Upper lobe of right lung (tissue), 1 donor: Measurements from ENCODE around the gene FMO4. TPM values are rescaled to one million over a fixed set of nuclear protein-coding genes. Genes with fewer than 3 reads are reported as not detected.

Source experiments
- ATAC-seq: fragments of 200-7000 bp; cut with Tn5 transposase; one replicate; pipeline ENCODE4 v1.9.1; 2020; ENCODE audit warnings: mild to moderate bottlenecking, moderate library complexity
- DNase-seq: peaks from one replicate; pipeline ENCODE4 v3.0.0-alpha.2; 2020
- H3K27ac ChIP-seq: fragments of 200-600 bp; one replicate; pipeline ENCODE4 v1.8.0; 2022
- H3K27me3 ChIP-seq: fragments of 200-600 bp; one replicate; pipeline ENCODE4 v1.8.0; 2022; ENCODE audit warnings: mild to moderate bottlenecking
- H3K36me3 ChIP-seq: fragments of 200-600 bp; one replicate; pipeline ENCODE4 v1.8.0; 2022
- H3K4me1 ChIP-seq: fragments of 200-600 bp; one replicate; pipeline ENCODE4 v1.8.0; 2022
- H3K4me3 ChIP-seq: fragments of 200-600 bp; one replicate; pipeline ENCODE4 v1.8.0; 2022; ENCODE audit warnings: mild to moderate bottlenecking
- H3K9me3 ChIP-seq: fragments of 200-600 bp; one replicate; pipeline ENCODE4 v1.8.0; 2022
- intact Hi-C: fragments of 100-400 bp; cut with DNase I; formaldehyde crosslinking; loops from one replicate; pipeline ENCODE4 v1.11.0; 2022
- long read RNA-seq: library from polyadenylated mRNA; unstranded; transcript quantifications from one replicate; pipeline ENCODE4 v2.0.0, GENCODE V29; 2021
- total RNA-seq: library from RNA; stranded (reverse); fragmentation: NEBNext Ultra II Directional; extraction: Animal tissue kit (Norgen Biotek cat#: 25700); gene quantifications from one replicate; pipeline ENCODE4 v1.2.1, GENCODE V29; 2021
- TF ChIP-seq, protein P1 (sequence below): fragments of 200-600 bp; IDR thresholded peaks from one replicate; pipeline ENCODE4 v1.8.0; 2022; ENCODE audit warnings: antibody characterized with exemption
- donor health status: DM: no; HTN: yes; CAD: no; lungs with severe emphysema.

The FMO4 gene
- 4.3 TPM for total RNA-seq
- long read RNA-seq, partial matches to known transcripts, result 0 of 6 reads
- long read RNA-seq, other reads (novel, unspliced or antisense), result 4 of 6 reads

GRCh38 chr1:171313835-171314320, at the start of gene FMO4:
TSS of gene FMO4 (plus strand) at chr1:171314183. CDS start at chr1:171319826, 5,643 bp downstream.
- H3K4me1 ChIP-seq, result peaks cover 3% of the 10 kb centered on the region
- intact Hi-C loops, result no loop called here
- peak within 1 kb of the TSS; percentile 45 for H3K4me3 ChIP-seq
- H3K27ac ChIP-seq, result peak within 1 kb of the TSS; percentile 70
- peak; percentile 69 for DNase-seq
- peak; percentile 100 for ATAC-seq
- TF ChIP-seq, protein P1, sequence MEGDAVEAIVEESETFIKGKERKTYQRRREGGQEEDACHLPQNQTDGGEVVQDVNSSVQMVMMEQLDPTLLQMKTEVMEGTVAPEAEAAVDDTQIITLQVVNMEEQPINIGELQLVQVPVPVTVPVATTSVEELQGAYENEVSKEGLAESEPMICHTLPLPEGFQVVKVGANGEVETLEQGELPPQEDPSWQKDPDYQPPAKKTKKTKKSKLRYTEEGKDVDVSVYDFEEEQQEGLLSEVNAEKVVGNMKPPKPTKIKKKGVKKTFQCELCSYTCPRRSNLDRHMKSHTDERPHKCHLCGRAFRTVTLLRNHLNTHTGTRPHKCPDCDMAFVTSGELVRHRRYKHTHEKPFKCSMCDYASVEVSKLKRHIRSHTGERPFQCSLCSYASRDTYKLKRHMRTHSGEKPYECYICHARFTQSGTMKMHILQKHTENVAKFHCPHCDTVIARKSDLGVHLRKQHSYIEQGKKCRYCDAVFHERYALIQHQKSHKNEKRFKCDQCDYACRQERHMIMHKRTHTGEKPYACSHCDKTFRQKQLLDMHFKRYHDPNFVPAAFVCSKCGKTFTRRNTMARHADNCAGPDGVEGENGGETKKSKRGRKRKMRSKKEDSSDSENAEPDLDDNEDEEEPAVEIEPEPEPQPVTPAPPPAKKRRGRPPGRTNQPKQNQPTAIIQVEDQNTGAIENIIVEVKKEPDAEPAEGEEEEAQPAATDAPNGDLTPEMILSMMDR, result peak; percentile 86
- H3K27me3 ChIP-seq, result no peaks in the 10 kb centered on the region
- no peaks in the 10 kb centered on the region for H3K36me3 ChIP-seq
- no peaks in the 10 kb centered on the region for H3K9me3 ChIP-seq

- H3K4me1 ChIP-seq, result no peaks in the 10 kb centered on the region
- H3K4me3 ChIP-seq, result no peak overlapping the region
- DNase-seq, result no peak
- H3K9me3 ChIP-seq, result no peaks in the 10 kb centered on the region
- no peaks in the 10 kb centered on the region for H3K36me3 ChIP-seq
- H3K27ac ChIP-seq, result no peak overlapping the region
- TF ChIP-seq, protein P1, result no peak
- no peak for ATAC-seq
- intact Hi-C loops, result no loop called here
- no peaks in the 10 kb centered on the region for H3K27me3 ChIP-seq
These were observed 48.3 kb upstream of the FMO4 start for GRCh38 chr1:171265686-171266085.

GRCh38 chr1:171266930-171267329, 47.1 kb upstream of the FMO4 start:
- no peak for DNase-seq
- H3K36me3 ChIP-seq, result no peaks in the 10 kb centered on the region
- intact Hi-C loops, result no loop called here
- no peak overlapping the region for H3K4me3 ChIP-seq
- H3K27me3 ChIP-seq, result no peaks in the 10 kb centered on the region
- no peaks in the 10 kb centered on the region for H3K9me3 ChIP-seq
- TF ChIP-seq, protein P1, result no peak
- no peaks in the 10 kb centered on the region for H3K4me1 ChIP-seq
- no peak for ATAC-seq
- no peak overlapping the region for H3K27ac ChIP-seq

- no peak overlapping the region for H3K27ac ChIP-seq
- H3K9me3 ChIP-seq, result no peaks in the 10 kb centered on the region
- H3K4me1 ChIP-seq, result no peaks in the 10 kb centered on the region
- no peaks in the 10 kb centered on the region for H3K27me3 ChIP-seq
- ATAC-seq, result no peak
- intact Hi-C loops, result no loop called here
- DNase-seq, result no peak
- H3K36me3 ChIP-seq, result no peaks in the 10 kb centered on the region
- TF ChIP-seq, protein P1, result no peak
- H3K4me3 ChIP-seq, result no peak overlapping the region
These were observed 46.6 kb upstream of the FMO4 start for GRCh38 chr1:171267391-171267790.

DNA sequence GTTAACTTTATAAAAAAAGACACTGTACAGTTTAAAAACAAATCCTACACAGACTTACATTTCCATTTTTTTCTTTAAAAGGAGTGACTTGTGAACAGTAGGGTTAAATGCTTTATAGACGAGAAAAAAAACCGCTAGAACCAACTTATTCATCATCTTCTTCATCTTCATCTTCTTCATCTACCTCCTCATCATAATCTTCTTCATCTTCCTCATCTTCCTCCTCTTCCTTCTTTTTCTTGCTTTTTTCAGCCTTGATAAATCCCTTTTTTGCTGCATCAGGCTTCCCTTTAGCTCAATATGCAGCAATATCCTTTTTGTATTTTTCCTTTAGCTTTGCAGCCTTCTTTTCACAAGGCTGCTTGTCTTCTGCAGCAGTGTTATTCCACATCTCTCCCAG, 43.2 kb upstream of the FMO4 start:
- Histone ChIP-seq H3K36me3 (no peaks in the 10 kb centered on the region), H3K4me3 (no peak overlapping the region), H3K27ac (no peak overlapping the region), H3K4me1 (no peaks in the 10 kb centered on the region), H3K27me3 (no peaks in the 10 kb centered on the region), H3K9me3 (no peaks in the 10 kb centered on the region)
- DNase-seq (no peak), ATAC-seq (no peak)
- TF ChIP-seq, protein P1, result no peak
- intact Hi-C loops, result no loop called here

DNA sequence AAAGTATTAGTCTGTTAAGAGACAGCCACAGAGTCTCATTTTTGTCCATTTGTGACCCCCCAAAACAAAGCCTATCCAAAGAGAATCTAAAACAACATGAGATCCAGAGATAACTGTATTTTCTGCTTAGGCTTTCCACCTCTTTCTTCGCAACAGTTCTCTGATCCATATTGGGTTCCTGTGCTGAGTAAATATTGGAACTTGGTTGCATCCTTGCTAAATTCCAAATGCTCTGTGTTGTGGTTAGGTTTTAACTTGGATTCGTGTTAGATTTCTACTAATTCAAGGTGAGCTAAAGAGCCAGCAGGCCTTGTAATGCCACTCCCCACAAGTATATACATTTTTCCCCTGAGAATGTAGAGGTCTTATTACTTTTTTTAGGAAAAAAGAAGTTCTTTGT, 36.4 kb upstream of the FMO4 start:
- intact Hi-C loops, result no loop called here
- ATAC-seq (no peak), DNase-seq (no peak)
- no peak overlapping the region for H3K4me3 ChIP-seq
- H3K9me3 ChIP-seq, result no peaks in the 10 kb centered on the region
- H3K4me1 ChIP-seq, result no peaks in the 10 kb centered on the region
- H3K27me3 ChIP-seq, result no peaks in the 10 kb centered on the region
- no peaks in the 10 kb centered on the region for H3K36me3 ChIP-seq
- H3K27ac ChIP-seq, result no peak overlapping the region
- TF ChIP-seq, protein P1, result no peak
